Effector CD4-positive, alpha-beta T cell (primary cell): ENCODE results near the gene KCNAB2.
A peak's percentile ranks its signal among the peaks of the same experiment; 100 is the strongest.

Experiments used
- DNase-seq: peaks from one replicate; pipeline ENCODE4 v3.0.0-alpha.2; 2020

KCNAB2 gene

DNA sequence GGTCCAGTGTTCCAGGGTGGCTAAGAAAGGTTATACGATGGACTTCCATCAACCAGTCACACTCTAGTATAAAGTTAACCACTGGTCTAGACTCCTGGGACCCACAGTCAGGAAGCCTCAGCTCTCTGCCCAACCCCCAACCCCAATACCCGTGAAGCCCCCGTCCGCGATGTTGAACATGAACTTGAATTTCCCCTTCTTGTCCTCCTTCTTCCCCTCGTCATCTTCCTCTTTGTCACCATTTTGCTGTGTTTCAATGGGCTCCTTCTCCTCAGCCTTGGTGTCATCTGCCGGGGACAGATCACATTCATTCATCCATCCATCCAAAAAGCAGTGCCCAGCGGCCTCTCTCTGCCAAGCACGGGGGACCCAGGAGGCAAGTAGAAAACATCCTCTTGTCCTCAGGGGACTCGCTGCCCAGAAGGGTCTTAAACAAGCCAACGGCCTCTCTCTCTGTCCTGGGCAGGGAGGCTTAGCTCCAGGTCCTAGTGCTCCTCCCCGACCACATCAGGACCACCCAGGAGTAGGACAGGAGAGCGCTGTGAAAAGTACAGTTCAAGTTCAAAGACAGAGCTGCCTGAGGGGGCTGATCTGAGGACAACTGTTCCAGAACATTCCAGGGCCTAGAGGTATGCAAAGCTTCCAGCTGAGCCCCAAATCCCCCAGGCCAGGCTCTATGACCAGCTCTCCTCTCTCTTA is 66.5 kb downstream of the KCNAB2 start:
- DNase-seq = no peak

DNA sequence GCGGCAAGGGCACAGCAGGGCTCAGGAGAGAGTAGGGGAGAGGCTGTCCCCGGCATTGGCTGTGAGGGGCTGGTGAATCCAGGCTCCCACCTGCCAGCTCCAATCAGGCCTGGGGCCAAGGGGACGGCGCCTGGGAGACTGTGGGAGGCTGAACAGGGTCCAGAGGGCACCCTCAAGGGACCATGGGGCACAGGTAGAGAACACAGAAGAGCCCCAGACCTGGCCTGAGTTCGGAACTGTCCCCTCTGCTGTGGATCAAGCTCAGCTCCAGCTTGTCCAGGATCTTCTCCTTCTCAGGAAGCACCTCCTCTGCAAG is 67.0 kb downstream of the KCNAB2 start:
- no peak for DNase-seq

DNA sequence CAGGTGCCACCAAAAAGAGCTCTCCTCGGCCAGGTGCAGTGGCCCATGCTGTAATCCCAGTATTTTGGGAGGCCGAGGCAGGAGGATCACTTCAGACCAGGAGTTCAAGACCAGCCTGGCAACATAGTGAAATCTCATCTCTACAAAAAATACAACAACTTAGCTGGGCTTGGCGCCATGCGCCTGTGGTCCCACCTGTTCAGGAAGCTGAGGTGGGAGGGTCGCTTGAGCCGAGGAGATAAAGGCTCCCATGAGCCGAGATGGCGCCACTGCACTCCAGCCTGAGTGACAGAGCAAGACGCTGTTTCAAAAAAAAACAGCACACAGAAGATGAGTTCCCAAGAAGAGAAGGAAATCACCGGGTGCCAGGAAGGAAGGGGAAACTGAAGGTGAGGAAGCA is 67.4 kb downstream of the KCNAB2 start:
- no peak for DNase-seq

DNA sequence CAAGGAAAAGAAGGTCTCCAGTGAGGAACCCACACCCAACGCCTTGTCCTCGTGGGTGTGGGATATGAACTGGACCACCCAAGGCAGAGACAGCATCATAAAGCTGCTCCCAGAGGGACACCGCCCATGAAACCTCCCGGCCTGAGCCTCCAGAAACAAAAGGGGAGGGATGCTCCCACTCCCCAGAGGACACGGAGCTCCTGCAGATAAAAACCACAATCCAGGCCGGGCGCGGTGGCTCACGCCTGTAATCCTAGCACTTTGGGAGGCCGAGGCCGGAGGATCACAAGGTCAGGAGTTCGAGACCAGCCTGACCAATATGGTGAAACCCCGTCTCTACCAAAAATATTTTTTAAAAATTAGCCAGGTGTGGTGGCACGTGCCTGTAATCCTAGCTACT is 68.1 kb downstream of the KCNAB2 start:
- DNase-seq = no peak

DNA sequence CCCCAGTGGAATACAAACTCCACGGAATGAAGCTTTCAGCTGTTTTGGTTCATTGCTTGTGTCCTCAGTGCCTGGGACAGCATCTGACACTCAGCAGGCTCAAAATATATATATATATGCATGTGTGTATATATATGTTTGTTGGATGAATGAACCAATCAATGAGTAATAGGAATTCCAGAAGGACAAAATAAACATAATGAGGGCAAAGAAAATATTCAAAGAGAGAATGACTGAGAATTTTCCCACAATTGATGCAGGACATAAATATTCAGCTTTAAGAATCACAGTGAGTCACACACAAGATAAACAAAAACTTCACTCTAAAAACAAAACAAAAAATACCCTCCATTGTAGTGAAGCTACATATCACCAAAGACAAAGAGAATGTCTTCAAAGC is 70.4 kb downstream of the KCNAB2 start:
- DNase-seq = no peak

DNA sequence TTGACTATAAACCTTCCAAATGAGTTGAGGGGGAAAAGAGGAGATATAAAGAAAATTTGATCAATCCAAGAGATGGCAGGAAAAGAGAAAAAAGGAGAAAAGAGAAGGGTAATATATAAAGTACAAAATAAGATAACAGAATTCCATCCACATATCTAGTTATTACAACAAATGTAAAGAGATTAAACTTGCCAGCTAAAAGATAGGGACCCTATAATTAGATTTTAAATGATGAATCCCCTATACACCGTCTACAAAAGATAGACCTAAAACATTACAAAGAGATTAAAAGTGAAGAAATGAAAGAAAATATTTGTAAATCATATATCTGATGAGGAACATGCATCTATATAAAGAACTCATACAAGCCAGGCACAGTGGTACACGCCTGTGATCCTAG is 71.4 kb downstream of the KCNAB2 start:
- no peak for DNase-seq

DNA sequence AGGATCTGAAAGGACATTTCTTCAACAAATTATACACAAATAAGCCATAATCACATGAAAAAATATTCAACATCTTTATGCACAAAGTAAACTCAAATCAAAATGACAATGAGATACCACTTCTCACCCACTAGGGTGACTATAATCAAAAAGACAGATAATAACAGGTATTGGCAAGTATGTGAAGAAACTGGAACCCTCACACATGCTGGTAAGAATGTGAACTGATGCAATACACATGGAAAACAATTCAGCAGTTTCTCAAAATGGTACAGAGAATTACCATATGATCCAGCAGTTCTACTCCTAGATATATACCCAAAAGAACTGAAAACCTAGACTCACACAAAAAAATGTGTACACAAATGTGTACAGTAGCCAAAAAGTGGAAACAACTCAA is 71.9 kb downstream of the KCNAB2 start:
- no peak for DNase-seq

DNA sequence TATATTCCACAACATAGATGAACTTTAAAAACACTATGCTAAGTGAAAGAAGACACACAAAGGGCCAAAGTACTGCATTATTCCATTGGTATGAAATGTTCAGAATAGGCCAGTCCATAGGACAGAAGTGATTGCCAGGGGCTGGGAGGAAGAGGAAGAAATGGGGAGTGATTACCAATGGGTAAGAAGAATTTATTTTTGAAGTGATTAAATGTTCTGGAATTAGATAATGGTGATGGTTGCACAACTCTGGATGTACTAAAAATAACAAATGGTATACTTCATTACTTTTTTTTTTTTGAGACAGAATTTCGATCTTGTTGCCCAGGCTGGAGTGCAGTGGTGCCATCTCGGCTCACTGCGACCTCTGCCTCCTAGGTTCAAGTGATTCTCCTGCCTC is 72.7 kb downstream of the KCNAB2 start:
- DNase-seq = no peak

DNA sequence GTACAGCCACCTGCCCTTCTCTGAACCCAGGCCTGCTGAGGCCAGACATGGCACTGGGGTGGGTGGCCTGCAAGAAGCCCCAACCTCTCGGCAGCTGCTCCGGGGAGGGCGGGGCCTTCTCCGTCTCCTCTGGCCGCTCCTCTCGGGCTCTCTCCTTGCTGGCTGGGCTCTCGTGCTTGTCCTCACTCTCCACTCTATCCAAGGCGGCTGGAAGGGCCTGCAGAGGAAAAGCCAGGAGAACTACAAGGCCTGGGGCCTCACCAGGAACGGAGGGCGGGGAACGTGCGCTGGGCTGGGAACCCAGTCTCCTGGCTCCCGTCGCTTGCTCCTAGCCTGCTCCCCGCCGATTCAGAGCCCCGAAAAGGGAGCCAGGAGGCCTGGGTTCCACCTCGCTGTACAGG is 75.3 kb downstream of the KCNAB2 start:
- no peak for DNase-seq

DNA sequence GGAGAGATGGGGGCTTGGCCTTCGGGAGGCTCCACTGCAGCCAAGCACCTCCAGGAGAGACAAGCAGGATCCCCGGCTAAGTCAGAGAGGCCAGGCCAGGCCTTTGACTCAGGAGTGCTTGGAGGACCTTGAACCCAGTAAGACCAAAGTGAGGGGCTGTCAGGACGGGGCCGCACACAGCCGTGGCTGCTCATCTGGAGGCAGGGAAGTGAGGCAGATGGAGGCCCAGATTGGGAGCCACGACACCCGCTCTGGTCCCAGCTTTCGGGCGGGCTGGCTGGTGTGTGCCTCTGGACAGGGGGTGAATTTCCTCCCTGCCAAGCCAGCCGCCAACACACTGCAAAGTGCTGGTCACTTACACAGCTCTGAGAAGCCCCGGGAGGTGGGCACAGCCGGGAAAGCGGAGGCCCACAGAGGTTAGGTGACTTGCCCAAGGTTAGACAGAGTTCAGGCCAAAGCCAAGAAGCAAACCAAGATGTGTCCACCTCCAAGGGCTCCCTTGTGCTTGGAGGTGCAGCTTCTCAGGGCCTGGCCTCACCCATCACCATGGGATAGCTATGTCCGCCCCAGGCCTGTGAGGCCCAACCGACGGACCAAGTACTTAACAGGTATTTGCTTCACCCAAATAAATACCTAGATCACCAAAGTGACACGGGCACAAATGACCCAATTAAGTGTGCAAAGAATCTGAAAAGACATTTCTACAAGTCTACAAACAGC is 76.1 kb downstream of the KCNAB2 start:
- no peak for DNase-seq

DNA sequence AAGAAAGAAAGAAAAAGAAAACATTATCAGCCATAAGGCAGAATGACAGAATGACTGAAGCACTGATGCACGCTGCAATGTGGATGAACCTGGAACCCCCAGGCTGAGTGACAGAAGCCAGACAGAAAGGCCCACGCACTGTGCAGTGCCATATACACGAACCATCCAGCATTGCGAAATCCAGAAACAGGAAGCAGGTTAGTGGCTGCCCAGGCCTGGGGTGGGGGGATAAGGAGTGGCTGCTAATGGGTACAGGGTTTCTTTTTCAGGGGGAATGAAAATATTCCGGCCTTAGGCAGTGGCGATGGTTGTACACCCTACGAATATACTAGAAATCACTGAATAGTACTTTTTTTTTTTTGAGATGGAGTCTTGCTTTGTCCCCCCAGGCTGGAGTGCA is 77.4 kb downstream of the KCNAB2 start:
- DNase-seq = no peak

DNA sequence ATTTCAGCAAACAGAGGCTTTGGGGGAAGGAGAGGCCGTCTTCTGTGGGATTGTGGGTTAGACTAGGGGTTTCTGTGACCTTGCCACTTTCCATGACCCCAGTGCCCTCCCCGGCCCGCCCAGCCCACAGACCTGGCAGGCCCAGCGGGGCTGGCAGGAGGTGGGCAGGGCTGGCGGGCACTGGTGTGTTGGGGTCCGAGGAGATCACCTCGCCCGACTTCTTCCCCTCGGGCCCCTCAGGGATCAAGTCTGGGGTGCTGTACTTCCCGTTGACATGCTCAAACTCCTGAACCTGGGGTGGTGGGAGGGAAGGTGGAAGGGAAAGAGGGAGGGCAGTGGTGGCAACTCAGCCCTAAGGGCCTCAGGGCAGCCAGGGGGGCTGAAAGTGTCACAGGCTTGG is 78.1 kb downstream of the KCNAB2 start:
- DNase-seq = no peak

DNA sequence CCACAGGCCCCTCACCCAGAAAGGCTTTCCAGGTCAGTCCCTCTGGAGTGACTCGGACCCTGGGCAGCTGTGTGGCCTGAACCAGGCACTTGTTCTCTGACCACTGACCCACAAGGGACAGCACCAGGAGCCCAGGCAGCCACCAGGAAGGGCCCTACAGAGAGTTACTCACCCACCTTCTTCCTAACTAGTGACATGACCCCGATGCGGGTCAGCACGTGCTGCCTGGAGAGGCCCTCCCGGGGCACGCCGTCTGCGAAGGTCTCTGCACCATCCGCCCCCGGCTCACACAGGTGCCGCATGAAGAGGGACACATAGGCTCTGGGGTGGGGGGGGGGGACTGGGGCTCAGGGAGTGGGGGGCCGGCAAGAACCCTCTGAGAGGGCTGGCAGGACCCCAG is 78.7 kb downstream of the KCNAB2 start:
- no peak for DNase-seq

DNA sequence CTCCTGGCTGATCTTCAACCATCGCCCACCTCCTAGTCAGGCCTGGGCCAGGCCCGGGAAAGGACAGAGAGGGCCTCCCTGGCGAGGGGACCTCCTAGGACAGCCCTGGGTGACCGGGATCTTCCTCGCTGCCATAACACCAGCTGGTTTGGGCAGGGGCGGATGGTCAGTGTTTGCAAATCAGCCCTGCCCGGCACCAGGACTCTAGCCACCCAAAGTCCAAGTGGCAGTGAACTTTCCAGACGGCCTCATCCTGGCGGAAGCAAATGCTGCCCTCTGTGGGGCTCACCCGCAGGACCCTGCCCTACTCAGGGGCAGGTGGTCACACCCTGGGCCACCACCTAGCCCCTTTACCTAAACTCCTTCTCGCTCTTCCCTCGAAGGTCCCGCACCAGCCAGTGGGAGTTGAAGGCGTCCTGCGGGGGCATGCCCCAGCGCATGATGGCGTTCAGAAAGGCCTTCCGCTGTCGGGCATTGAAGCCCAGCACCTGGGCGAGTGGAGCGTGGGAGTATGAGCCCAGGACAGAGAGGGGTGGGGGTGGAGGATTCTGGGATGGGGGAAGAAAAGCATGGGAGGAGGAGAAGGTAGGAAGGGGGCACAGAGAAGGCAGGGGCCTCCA is 79.2 kb downstream of the KCNAB2 start:
- DNase-seq = no peak

DNA sequence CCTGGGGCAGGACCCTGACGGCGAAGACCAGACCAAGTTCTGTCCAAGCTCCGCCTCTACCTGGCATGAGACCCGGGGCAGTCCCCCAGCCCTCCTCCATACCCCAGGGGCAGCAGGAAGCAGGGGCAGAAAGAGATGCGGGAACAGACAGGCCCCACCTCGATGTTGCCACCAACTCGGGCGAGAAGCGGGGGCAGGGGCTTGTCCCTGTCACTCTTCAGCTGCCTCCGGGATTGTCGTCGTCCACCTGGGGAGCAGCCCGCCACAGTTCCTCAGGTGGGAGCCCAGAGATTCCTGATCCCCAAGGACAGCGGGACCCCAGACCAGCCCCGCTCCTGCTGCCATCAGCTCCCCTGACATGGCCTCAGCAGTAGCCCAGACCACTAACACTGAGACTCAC is 79.7 kb downstream of the KCNAB2 start:
- DNase-seq = no peak

DNA sequence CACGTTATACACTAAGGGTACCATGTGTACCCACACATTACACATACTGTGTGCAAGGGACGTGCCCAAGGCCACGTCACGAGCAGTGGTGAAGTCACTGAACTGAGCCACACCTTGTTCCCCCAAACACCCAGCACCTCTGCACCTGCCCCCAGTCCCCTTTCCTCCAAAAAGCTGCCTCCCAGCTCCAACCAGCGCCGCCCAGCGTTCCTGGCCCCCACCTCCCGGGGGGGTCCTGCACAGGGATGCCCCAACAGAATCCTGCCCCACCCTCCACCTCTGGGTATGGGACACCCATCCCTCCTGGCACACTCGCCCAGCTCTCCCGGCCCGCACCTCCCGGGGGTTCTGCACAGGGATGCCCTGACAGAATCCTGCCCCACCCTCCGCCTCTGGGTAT is 80.3 kb downstream of the KCNAB2 start:
- no peak for DNase-seq

DNA sequence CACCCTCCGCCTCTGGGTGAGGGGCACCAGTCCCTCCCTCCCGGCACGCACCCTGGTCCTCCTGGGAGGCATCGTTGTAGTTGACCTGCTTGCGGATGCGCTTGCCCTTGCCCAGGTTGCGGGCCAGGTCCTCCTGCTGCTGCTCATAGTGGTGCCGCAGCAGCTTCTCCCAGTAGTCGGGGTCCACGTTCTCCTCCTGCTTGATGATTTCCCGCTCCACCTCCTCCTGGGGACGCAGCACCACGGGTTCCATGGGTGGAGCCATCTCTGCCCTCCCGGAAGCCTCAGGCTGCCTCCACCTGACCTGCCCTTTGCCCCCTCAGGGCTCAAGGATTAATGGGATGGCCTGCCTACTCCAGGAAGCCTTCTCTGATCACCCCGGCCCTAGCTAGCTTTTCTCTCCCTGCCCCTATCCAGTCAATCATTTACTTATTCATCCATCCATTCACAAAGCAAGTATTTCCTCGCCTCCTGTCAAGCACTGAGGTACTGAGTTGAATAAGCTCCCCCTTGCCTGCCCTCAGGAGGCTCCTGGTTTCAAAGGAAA is 80.9 kb downstream of the KCNAB2 start:
- DNase-seq = no peak

DNA sequence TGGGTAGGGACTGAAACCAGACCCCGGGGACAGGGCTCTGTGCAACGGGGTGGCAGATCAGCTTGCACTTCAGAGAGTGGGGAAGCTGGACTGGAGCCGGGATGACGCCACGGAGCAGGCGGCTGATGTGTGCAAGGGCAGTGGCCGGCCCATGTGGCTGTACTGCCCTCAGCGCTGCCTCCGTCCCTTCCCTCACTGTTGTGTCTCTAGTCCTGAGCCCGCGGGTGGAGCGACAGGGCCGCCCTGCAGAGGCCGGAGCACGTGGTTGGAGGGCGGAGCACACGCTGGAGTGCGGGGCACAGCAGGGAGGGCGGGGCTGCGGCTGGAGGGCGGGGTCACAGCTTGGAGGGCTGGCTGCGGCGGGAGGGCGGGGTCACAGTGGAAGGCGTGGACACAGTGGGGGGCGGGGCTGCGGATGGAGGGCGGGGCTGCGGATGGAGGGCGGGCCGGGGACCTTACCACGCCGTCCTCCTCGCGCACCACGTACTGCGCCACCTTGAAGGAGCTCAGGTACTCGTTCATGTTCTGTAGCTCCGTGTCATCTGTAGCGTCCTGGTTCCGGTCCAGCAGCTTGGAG is 82.0 kb downstream of the KCNAB2 start:
- peak; percentile 60 for DNase-seq

DNA sequence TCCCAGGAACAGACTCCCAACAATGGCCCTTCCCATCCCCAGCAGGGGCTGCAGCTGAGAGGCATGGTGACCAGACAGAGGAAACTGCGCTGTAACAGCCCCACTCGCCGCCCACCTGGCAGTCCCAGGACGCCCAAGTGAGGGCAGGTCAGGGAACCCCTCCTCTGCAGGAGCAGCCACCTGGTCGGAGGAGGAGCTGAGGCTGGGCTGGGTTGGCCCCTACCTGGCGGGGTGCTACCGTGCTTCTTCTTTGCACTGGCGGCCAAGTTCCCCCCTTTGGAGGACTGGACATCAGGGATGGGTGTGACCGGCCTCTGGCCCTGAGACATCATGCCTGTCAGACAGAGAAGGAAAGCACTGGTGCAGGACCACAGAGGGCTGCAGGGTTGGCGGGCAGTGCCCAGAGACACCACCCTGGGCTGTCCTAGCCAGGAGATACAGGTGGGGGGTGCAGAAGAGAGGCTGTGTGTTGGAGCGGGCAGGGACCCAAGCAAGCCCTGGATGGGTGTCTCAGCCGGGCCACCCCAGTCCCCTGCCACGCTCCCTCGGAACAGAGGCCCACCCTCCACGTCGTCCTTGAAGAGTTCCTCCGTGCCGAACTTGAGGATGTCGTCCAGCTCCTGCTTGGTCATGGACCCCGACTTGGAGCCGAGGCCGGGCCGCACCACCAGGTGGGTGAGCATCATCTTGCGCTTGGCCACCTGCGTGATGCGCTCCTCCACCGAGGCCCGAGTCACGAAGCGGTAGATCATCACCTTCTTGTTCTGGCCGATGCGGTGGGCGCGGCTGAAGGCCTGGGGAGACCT is 82.8 kb downstream of the KCNAB2 start:
- no peak for DNase-seq

DNA sequence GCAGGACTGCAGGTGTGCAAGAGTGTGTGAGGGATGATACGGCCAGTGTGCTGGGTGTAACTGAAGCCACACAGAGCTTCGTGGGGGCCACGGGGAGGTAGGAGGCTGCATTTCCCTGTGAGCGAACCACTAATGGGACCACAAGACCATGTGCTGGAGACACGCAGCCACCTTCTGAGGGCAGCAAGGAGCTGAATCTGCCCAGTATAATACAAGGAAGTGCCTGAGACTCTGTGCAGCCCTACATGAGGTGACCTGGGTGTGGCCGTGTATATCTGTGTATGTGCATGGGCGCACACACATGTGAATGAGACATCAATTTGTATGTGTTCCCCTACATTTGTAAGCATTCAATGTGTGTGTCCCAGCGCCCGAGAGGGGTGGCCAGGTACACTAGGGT is 83.6 kb downstream of the KCNAB2 start:
- no peak for DNase-seq

DNA sequence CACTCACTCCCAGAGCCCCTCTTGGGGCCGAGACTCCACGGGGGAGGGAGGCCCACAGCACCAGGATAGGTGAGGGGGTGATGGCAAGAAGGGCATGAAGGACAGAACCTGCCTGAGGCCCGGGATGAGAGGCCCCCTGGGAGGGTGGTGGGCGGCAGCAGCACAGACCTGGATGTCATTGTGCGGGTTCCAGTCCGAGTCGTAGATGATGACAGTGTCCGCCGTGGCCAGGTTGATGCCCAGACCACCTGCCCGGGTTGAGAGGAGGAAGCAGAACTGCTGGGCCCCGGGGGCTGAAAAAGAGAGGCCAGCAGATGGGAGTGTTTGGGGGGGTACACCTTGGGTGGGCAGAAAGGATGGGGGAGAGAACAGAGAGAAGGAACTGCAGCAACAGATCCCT is 84.3 kb downstream of the KCNAB2 start:
- DNase-seq = no peak

DNA sequence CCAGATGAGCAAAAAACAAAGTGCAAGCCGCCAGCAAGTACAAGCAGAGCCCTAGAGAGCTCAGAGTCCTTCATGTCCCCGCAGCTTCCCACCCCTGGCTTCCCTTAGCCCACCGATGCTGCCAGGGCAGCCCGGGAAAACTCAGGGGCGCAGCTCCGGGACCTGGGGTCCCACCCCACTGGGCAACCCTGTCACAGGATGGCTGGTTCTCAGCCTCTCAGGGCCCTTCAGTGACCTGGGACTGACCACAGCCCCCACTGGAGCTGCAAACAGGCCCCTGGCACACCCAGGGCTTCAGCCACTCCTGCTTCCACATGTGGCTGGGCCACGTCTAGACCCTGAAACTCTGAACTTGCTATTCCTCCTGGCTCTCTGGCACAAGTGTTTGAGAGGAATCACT is 84.9 kb downstream of the KCNAB2 start:
- no peak for DNase-seq

DNA sequence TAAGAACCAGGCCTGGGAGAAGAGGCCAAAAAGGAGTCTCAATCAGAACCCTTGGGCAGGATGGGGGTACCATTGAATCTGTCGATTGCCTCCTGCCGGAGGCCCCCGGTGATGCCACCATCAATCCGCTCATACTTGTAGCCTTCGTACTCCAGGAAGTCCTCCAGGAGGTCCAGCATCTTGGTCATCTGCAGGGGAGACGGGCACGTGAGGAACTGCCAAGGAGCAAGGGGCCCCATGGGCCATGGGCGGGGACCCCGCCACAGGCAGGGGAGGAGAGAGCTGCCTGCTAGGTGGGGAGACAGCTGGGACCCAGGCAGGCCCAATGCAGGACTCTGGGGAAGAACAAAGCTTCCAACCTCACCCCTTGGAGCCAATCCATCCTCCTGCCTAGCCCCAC is 85.9 kb downstream of the KCNAB2 start:
- DNase-seq = no peak
